ENCODE results near the gene TK2. TPM values are rescaled to one million over a fixed set of nuclear protein-coding genes. Genes with fewer than 3 reads are reported as not detected.

Gene TK2
- total and polyA plus RNA-seq, 4 donors, result 10.5 to 31.9 (median 21.0) TPM

DNA sequence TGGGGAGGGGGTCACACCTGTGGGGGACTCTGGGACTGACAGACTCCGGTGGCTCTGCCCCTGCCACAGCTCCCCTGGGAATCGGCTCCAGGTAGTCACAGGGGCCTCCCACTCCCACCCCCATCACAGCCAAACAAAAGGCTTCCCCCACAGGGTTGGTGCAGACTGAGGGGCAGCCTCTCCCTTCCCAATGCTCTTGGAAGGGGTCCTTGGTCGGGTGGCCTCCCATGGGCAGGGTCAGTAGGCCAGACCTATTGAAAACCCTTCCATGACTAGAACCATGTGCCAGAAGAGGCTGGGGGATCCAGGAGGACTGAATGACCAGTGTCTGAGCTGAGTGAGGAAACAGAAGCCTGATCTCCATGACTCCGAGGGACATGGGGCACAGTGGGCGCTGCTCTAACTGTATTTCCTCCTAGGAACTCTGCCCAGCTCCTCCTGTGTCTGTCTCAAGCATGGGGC, 28.6 kb downstream of the TK2 start:
- H3K4me1 ChIP-seq (ENCODE audit: control insufficient read depth in 4 of 4, insufficient read depth in 4 of 4, low read length in 3 of 4), result peaks cover 8 to 43% (median 19%) of the 10 kb centered on the region in 4 donors
- no peak for TF ChIP-seq SP1 (IDR thresholded peaks at IDR 0.05)
- TF ChIP-seq FOXA1 (IDR thresholded peaks at IDR 0.05), result no peak
- TF ChIP-seq, protein P1, sequence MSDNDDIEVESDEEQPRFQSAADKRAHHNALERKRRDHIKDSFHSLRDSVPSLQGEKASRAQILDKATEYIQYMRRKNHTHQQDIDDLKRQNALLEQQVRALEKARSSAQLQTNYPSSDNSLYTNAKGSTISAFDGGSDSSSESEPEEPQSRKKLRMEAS (IDR thresholded peaks at IDR 0.05), result no peak
- no peak for TF ChIP-seq RAD21 (IDR thresholded peaks at IDR 0.05)
- TF ChIP-seq, protein P2, sequence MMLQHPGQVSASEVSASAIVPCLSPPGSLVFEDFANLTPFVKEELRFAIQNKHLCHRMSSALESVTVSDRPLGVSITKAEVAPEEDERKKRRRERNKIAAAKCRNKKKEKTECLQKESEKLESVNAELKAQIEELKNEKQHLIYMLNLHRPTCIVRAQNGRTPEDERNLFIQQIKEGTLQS (IDR thresholded peaks at IDR 0.05), result no peak
- no peak for TF ChIP-seq JUND (IDR thresholded peaks at IDR 0.05)
- TF ChIP-seq FOXA2 (IDR thresholded peaks at IDR 0.05), result no peak
- TF ChIP-seq, protein P3, sequence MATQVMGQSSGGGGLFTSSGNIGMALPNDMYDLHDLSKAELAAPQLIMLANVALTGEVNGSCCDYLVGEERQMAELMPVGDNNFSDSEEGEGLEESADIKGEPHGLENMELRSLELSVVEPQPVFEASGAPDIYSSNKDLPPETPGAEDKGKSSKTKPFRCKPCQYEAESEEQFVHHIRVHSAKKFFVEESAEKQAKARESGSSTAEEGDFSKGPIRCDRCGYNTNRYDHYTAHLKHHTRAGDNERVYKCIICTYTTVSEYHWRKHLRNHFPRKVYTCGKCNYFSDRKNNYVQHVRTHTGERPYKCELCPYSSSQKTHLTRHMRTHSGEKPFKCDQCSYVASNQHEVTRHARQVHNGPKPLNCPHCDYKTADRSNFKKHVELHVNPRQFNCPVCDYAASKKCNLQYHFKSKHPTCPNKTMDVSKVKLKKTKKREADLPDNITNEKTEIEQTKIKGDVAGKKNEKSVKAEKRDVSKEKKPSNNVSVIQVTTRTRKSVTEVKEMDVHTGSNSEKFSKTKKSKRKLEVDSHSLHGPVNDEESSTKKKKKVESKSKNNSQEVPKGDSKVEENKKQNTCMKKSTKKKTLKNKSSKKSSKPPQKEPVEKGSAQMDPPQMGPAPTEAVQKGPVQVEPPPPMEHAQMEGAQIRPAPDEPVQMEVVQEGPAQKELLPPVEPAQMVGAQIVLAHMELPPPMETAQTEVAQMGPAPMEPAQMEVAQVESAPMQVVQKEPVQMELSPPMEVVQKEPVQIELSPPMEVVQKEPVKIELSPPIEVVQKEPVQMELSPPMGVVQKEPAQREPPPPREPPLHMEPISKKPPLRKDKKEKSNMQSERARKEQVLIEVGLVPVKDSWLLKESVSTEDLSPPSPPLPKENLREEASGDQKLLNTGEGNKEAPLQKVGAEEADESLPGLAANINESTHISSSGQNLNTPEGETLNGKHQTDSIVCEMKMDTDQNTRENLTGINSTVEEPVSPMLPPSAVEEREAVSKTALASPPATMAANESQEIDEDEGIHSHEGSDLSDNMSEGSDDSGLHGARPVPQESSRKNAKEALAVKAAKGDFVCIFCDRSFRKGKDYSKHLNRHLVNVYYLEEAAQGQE (IDR thresholded peaks at IDR 0.05), result no peak
- no peak for TF ChIP-seq EGR1 (IDR thresholded peaks at IDR 0.05; ENCODE audit: low read depth in 2 of 2)
- TF ChIP-seq GABPA (IDR thresholded peaks at IDR 0.05 in 1 of 2, conservative IDR thresholded peaks at IDR 0.05 in 1 of 2), result no peak
- no peak for TF ChIP-seq YY1 (IDR thresholded peaks at IDR 0.05)
- no peak for TF ChIP-seq HNF4G (IDR thresholded peaks at IDR 0.05)
- TF ChIP-seq TAF1 (conservative IDR thresholded peaks at IDR 0.05), result no peak
- no peak for TF ChIP-seq RXRA (IDR thresholded peaks at IDR 0.05)
- TF ChIP-seq NR2F2 (IDR thresholded peaks at IDR 0.05), result no peak
- TF ChIP-seq, protein P4, sequence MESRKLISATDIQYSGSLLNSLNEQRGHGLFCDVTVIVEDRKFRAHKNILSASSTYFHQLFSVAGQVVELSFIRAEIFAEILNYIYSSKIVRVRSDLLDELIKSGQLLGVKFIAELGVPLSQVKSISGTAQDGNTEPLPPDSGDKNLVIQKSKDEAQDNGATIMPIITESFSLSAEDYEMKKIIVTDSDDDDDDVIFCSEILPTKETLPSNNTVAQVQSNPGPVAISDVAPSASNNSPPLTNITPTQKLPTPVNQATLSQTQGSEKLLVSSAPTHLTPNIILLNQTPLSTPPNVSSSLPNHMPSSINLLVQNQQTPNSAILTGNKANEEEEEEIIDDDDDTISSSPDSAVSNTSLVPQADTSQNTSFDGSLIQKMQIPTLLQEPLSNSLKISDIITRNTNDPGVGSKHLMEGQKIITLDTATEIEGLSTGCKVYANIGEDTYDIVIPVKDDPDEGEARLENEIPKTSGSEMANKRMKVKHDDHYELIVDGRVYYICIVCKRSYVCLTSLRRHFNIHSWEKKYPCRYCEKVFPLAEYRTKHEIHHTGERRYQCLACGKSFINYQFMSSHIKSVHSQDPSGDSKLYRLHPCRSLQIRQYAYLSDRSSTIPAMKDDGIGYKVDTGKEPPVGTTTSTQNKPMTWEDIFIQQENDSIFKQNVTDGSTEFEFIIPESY (IDR thresholded peaks at IDR 0.05), result no peak
- TF ChIP-seq, protein P5, sequence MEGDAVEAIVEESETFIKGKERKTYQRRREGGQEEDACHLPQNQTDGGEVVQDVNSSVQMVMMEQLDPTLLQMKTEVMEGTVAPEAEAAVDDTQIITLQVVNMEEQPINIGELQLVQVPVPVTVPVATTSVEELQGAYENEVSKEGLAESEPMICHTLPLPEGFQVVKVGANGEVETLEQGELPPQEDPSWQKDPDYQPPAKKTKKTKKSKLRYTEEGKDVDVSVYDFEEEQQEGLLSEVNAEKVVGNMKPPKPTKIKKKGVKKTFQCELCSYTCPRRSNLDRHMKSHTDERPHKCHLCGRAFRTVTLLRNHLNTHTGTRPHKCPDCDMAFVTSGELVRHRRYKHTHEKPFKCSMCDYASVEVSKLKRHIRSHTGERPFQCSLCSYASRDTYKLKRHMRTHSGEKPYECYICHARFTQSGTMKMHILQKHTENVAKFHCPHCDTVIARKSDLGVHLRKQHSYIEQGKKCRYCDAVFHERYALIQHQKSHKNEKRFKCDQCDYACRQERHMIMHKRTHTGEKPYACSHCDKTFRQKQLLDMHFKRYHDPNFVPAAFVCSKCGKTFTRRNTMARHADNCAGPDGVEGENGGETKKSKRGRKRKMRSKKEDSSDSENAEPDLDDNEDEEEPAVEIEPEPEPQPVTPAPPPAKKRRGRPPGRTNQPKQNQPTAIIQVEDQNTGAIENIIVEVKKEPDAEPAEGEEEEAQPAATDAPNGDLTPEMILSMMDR (IDR thresholded peaks at IDR 0.05; ENCODE audit: low read depth, low read length, missing input control), result no peak
- TF ChIP-seq HNF4A (conservative IDR thresholded peaks at IDR 0.05), result no peak
- WGBS, result 90% methylated on average over 5 of the region's 5 CpGs
- H3K9ac ChIP-seq (ENCODE audit: low read depth in 1 of 2, low read length in 2 of 2), result no peak overlapping the region
- peaks cover 0 to 6% (median 1%) of the 10 kb centered on the region in 4 donors for H3K36me3 ChIP-seq (ENCODE audit: control insufficient read depth in 4 of 4, insufficient read depth in 3 of 4, low read depth in 1 of 4, low read length in 3 of 4)
- H3K27me3 ChIP-seq (ENCODE audit: control insufficient read depth in 4 of 4, insufficient read depth in 4 of 4, low read length in 3 of 4), result no peaks in the 10 kb centered on the region
- H3K9me3 ChIP-seq (ENCODE audit: control insufficient read depth in 4 of 4, low read length in 3 of 4), result no peaks in the 10 kb centered on the region
- no peak for DNase-seq (ENCODE audit: low spot score)
- peak overlapping the region; percentile 40 to 79 for H3K27ac ChIP-seq (ENCODE audit: low read depth in 1 of 2, low read length in 2 of 2)
- no peak overlapping the region for H3K4me3 ChIP-seq (ENCODE audit: low read depth in 1 of 3, low read length in 3 of 3)

Measured in liver (tissue), 9 donors.